Liver (tissue), 3 donors: ENCODE data around the gene MTHFD1L.

Experiments
- CTCF ChIP-seq: fragments of 150-350 bp; IDR thresholded peaks from 2 replicates; pipeline ENCODE4 v1.5.1; 2017; ENCODE audit warnings: improper control_type of control experiment, low read depth, low read length; ENCODE audit not compliant: missing input control
- EGR1 ChIP-seq, 2 donors: IDR thresholded peaks; 2 replicates each; pipeline ENCODE4 v1.6.1; 2016 to 2018; ENCODE audit warnings: antibody characterized with exemption in 2 of 2, low read depth in 2 of 2
- GABPA ChIP-seq, 2 donors: IDR thresholded peaks in 1 of 2; conservative IDR thresholded peaks in 1 of 2; 2 replicates each; pipeline ENCODE4 v1.6.1; 2016; ENCODE audit warnings: antibody characterized with exemption in 2 of 2, mild to moderate bottlenecking in 1 of 2, moderate library complexity in 1 of 2
- HNF4A ChIP-seq, 2 donors: conservative IDR thresholded peaks; 2 replicates each; pipeline ENCODE4 v1.6.1; 2016; ENCODE audit warnings: antibody characterized with exemption in 2 of 2, mild to moderate bottlenecking in 2 of 2
- JUND ChIP-seq, 2 donors: IDR thresholded peaks; 2 replicates each; pipeline ENCODE4 v1.6.1; 2016; ENCODE audit warnings: antibody characterized with exemption in 2 of 2
- MAX ChIP-seq: IDR thresholded peaks from 2 replicates; pipeline ENCODE4 v1.6.1; 2016; ENCODE audit warnings: antibody characterized with exemption
- NR2F2 ChIP-seq: IDR thresholded peaks from 2 replicates; pipeline ENCODE4 v1.6.1; 2016; ENCODE audit warnings: antibody characterized with exemption
- RAD21 ChIP-seq, 2 donors: IDR thresholded peaks; 2 replicates each; pipeline ENCODE4 v1.6.1; 2016; ENCODE audit warnings: antibody characterized with exemption in 2 of 2, mild to moderate bottlenecking in 2 of 2
- REST ChIP-seq: IDR thresholded peaks from 2 replicates; pipeline ENCODE4 v1.6.1; 2016; ENCODE audit warnings: antibody characterized with exemption, mild to moderate bottlenecking
- RXRA ChIP-seq, 2 donors: IDR thresholded peaks; 2 replicates each; pipeline ENCODE4 v1.6.1; 2017 to 2018; ENCODE audit warnings: antibody characterized with exemption in 2 of 2, mild to moderate bottlenecking in 1 of 2
- TAF1 ChIP-seq: conservative IDR thresholded peaks from 2 replicates; pipeline ENCODE4 v1.6.1; 2016; ENCODE audit warnings: antibody characterized with exemption, mild to moderate bottlenecking
- YY1 ChIP-seq: IDR thresholded peaks from 2 replicates; pipeline ENCODE4 v1.6.1; 2016; ENCODE audit warnings: antibody characterized with exemption, mild to moderate bottlenecking
- donor health status: healthy.
- donor health status: healthy.

- no peak for TF ChIP-seq CTCF
- no peak for TF ChIP-seq YY1
- no peak for TF ChIP-seq JUND (IDR thresholded peaks at IDR 0.05)
- TF ChIP-seq RAD21 (IDR thresholded peaks at IDR 0.05), result no peak
- no peak for TF ChIP-seq RXRA (IDR thresholded peaks at IDR 0.05)
- no peak for TF ChIP-seq MAX
- no peak for TF ChIP-seq EGR1 (IDR thresholded peaks at IDR 0.05; ENCODE audit: low read depth in 2 of 2)
- no peak for TF ChIP-seq HNF4A (conservative IDR thresholded peaks at IDR 0.05)
- no peak for TF ChIP-seq TAF1
- TF ChIP-seq NR2F2, result peak; percentile 42
- TF ChIP-seq GABPA (IDR thresholded peaks at IDR 0.05 in 1 of 2, conservative IDR thresholded peaks at IDR 0.05 in 1 of 2), result no peak
- no peak for TF ChIP-seq REST
Measured at GRCh38 chr6:150924808-150925589, 59.5 kb downstream of the MTHFD1L start.
